RWPE2 (cell line): Measurements from ENCODE around the gene CCNF.
"Not testable (repeated sequence)": the region's sequence is repeated elsewhere in the genome, so short reads cannot be mapped to it uniquely, and the experiment has no call there.

Source experiments
- ATAC-seq: fragments of 200-7000 bp; cut with Tn5 transposase; 3 replicates; pipeline ENCODE4 v1.9.1; 2021; ENCODE audit warnings: low read depth
- DNase-seq: peaks from one replicate; pipeline ENCODE4 v3.0.0-alpha.2; 2020; ENCODE audit warnings: low spot score
- H3K27ac ChIP-seq: fragments of 450-650 bp; 2 replicates; pipeline ENCODE4 v1.5.1; 2017; ENCODE audit warnings: mild to moderate bottlenecking; ENCODE audit not compliant: poor library complexity, severe bottlenecking
- H3K27me3 ChIP-seq: fragments of 250-450 bp; sonication (Bioruptor Pico); 2 replicates; pipeline ENCODE4 v1.5.1; 2021; ENCODE audit warnings: mild to moderate bottlenecking, moderate library complexity; ENCODE audit not compliant: insufficient read depth, poor library complexity, severe bottlenecking
- H3K36me3 ChIP-seq: fragments of 250-450 bp; sonication (Bioruptor Pico); 2 replicates; pipeline ENCODE4 v1.5.1; 2020; ENCODE audit warnings: low read depth, mild to moderate bottlenecking, moderate library complexity
- H3K4me1 ChIP-seq: fragments of 250-450 bp; sonication (Bioruptor Pico); 2 replicates; pipeline ENCODE4 v1.5.1; 2021; ENCODE audit warnings: mild to moderate bottlenecking, moderate library complexity; ENCODE audit not compliant: insufficient read depth, poor library complexity, severe bottlenecking
- H3K4me3 ChIP-seq: fragments of 250-450 bp; sonication (Bioruptor Pico); 2 replicates; pipeline ENCODE4 v1.5.1; 2021; ENCODE audit warnings: mild to moderate bottlenecking, moderate library complexity; ENCODE audit not compliant: severe bottlenecking
- H3K9me3 ChIP-seq: fragments of 250-450 bp; sonication (Bioruptor Pico); 2 replicates; pipeline ENCODE4 v1.5.1; 2021; ENCODE audit warnings: mild to moderate bottlenecking, moderate library complexity; ENCODE audit not compliant: severe bottlenecking
- CTCF ChIP-seq: fragments of 450-650 bp; IDR thresholded peaks from one replicate; pipeline ENCODE4 v1.5.1; 2017; ENCODE audit warnings: mild to moderate bottlenecking, moderate library complexity; ENCODE audit not compliant: poor library complexity, severe bottlenecking

Gene CCNF

GRCh38 chr16:2477327-2477726, 48.1 kb downstream of the CCNF start:
- Histone ChIP-seq H3K36me3 (no peaks in the 10 kb centered on the region), H3K27me3 (peaks cover under 1% of the 10 kb centered on the region), H3K4me1 (no peaks in the 10 kb centered on the region), H3K27ac (no peak overlapping the region), H3K9me3 (no peaks in the 10 kb centered on the region), H3K4me3 (no peak overlapping the region)
- DNase-seq (no peak), ATAC-seq (no peak)
- TF ChIP-seq CTCF = no peak

- no peak for TF ChIP-seq CTCF
- Histone ChIP-seq H3K27me3 (no peaks in the 10 kb centered on the region), H3K27ac (no peak overlapping the region), H3K9me3 (no peaks in the 10 kb centered on the region), H3K36me3 (no peaks in the 10 kb centered on the region), H3K4me3 (no peak overlapping the region), H3K4me1 (no peaks in the 10 kb centered on the region)
- no peak for ATAC-seq
- no peak for DNase-seq
These were observed 49.0 kb downstream of the CCNF start for GRCh38 chr16:2478279-2478678.

DNA sequence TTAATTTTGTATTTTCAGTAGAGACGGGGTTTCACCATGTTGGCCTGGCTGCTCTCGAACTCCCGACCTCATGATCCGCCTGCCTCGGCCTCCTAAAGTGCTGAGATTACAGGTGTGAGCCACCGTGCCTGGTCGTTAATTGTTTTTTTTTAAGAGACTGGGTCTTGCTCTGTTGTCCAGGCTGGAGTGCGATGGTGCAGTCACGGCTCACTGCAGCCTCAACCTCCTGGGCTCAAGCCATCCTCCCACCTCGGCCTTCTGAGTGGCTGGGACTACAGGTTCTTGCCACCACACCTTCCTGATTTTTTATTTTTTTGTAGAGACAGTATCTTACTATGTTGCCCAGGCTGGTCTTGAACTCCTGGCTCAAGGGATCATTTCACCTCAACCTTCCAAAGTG, 50.7 kb downstream of the CCNF start:
- not testable (repeated sequence) for H3K27me3 ChIP-seq, H3K27ac ChIP-seq, H3K9me3 ChIP-seq, ATAC-seq, DNase-seq, H3K36me3 ChIP-seq, H3K4me1 ChIP-seq, H3K4me3 ChIP-seq

DNA sequence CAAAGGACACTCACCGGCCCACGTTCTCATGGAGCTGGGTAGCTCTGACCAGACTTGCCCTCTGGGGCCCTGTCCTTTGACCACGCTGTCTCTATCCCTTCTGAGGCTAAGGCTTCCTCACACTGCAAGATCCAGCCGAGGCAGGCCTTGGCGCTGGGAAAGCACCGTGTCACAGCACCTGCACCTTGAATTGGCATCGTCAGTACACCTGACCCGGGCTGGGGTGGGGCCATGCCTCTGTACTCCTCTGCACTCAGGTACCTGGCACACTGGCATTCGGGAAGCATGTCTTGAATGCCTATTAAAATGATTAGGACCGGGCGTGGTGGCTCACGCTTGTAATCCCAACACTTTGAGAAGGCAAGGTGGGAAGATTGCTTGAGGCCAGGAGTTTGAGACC, 51.7 kb downstream of the CCNF start:
- Histone ChIP-seq H3K36me3 (no peaks in the 10 kb centered on the region), H3K27ac (no peak overlapping the region), H3K9me3 (no peaks in the 10 kb centered on the region), H3K4me1 (no peaks in the 10 kb centered on the region), H3K4me3 (no peak overlapping the region), H3K27me3 (no peaks in the 10 kb centered on the region)
- ATAC-seq (no peak), DNase-seq (no peak)
- TF ChIP-seq CTCF = no peak

GRCh38 chr16:2481676-2482075, 52.4 kb downstream of the CCNF start:
- H3K9me3 ChIP-seq = no peaks in the 10 kb centered on the region
- TF ChIP-seq CTCF = no peak
- H3K36me3 ChIP-seq = no peaks in the 10 kb centered on the region
- ATAC-seq (no peak), DNase-seq (no peak)
- H3K4me3 ChIP-seq = no peak overlapping the region
- H3K27ac ChIP-seq = no peak overlapping the region
- H3K27me3 ChIP-seq = no peaks in the 10 kb centered on the region
- no peaks in the 10 kb centered on the region for H3K4me1 ChIP-seq
